ENCODE measurements around the gene LBHD1. TPM values are rescaled to one million over a fixed set of nuclear protein-coding genes. Genes with fewer than 3 reads are reported as not detected.

Gene LBHD1
- total and polyA plus RNA-seq, 2 of the 4 experiments (the other 2 are of a cell fraction): 1.6 to 4.0 TPM

GRCh38 chr11:62671608-62672389, at the start of gene LBHD1, which contains the start of gene UQCC3 (continued):
- no peak for TF ChIP-seq CEBPB (IDR thresholded peaks at IDR 0.05; ENCODE audit: low read depth, low read length)

- intact Hi-C loops (cut with micrococcal nuclease): no loop called here
- POLR2A ChIA-PET (ENCODE audit: unreplicated experiment): interaction anchor here (0.6 kb wide), 1 partner anchor 44 kb away, joined by 6 read pairs; no protein-coding TSS in a partner anchor
- peaks cover 18% of the 10 kb centered on the region for H4K20me1 ChIP-seq (ENCODE audit: insufficient read depth, low read length)
- TF ChIP-seq POLR2A (IDR thresholded peaks at IDR 0.05; ENCODE audit: low read depth, low read length) (no peak), RCOR1 (IDR thresholded peaks at IDR 0.05; ENCODE audit: insufficient replicate concordance, low read length) (no peak), MXI1 (IDR thresholded peaks at IDR 0.05; ENCODE audit: borderline replicate concordance, low read depth, low read length) (no peak), CHD1 (IDR thresholded peaks at IDR 0.05; ENCODE audit: low read depth, low read length) (no peak), SMC3 (IDR thresholded peaks at IDR 0.05; ENCODE audit: low read depth, low read length) (no peak), USF2 (IDR thresholded peaks at IDR 0.05; ENCODE audit: low read depth, low read length) (no peak), NFE2L2 (IDR thresholded peaks at IDR 0.05; ENCODE audit: low read depth, low read length) (no peak), MAZ (IDR thresholded peaks at IDR 0.05; ENCODE audit: borderline replicate concordance, low read depth, low read length) (no peak), BHLHE40 (IDR thresholded peaks at IDR 0.05; ENCODE audit: low read depth, low read length) (no peak), RAD21 (IDR thresholded peaks at IDR 0.05; ENCODE audit: low read length) (no peak), RFX5 (IDR thresholded peaks at IDR 0.05; ENCODE audit: low read depth, low read length) (no peak), MAFK (IDR thresholded peaks at IDR 0.05; ENCODE audit: low read depth, low read length) (no peak), ELK1 (IDR thresholded peaks at IDR 0.05; ENCODE audit: borderline replicate concordance, low read depth, low read length) (no peak)
Measured at GRCh38 chr11:62719302-62719978, 47.4 kb upstream of the LBHD1 start.

More at GRCh38 chr11:62719302-62719978, 47.4 kb upstream of the LBHD1 start:
- H3K9me3 ChIP-seq (ENCODE audit: control insufficient read depth, insufficient read depth, low read length): no peaks in the 10 kb centered on the region
- H3K79me1 ChIP-seq (ENCODE audit: low read depth in 1 of 2, low read length in 2 of 2): peaks cover 46 to 71% of the 10 kb centered on the region in 2 experiments
- H3K9ac ChIP-seq (ENCODE audit: low read depth, low read length): no peak overlapping the region
- H2BK20ac ChIP-seq (ENCODE audit: low read depth, low read length): no peak overlapping the region
- H3K9me1 ChIP-seq (ENCODE audit: insufficient read depth, low read length): peaks cover 8% of the 10 kb centered on the region; the same call in 1 of the 2 replicates
- dilution Hi-C loops (cut with HindIII; ENCODE audit: low sequenced_read_pairs, unreplicated experiment): no loop called here
- peak; percentile 25 for DNase-seq
- H3K27ac ChIP-seq (ENCODE audit: insufficient read depth, low read length): no peak overlapping the region
- no peak overlapping the region for H4K8ac ChIP-seq (ENCODE audit: low read depth in 2 of 2, low read length in 2 of 2)
- H3K4ac ChIP-seq (ENCODE audit: low read depth, low read length): no peak overlapping the region
- H3K27me3 ChIP-seq (ENCODE audit: control insufficient read depth, insufficient read depth, low read length): no peaks in the 10 kb centered on the region
- no peak overlapping the region for H2BK120ac ChIP-seq (ENCODE audit: low read depth, low read length)
- H3K36me3 ChIP-seq (ENCODE audit: control insufficient read depth, insufficient read depth, low read length): peaks cover 76% of the 10 kb centered on the region
- in situ Hi-C loops (cut with MboI; ENCODE audit: low sequenced_read_pairs): no loop called here
- no peak overlapping the region for H2BK5ac ChIP-seq (ENCODE audit: low read depth, low read length, poor library complexity, severe bottlenecking)
- 100% methylated on average over 1 of the region's 2 CpGs; no CpG with 5 or more reads in 1 of the 2 experiments for WGBS, 2 experiments (ENCODE audit: extremely low coverage in 2 of 2, insufficient read length in 1 of 2)
- no peak overlapping the region for H4K5ac ChIP-seq (ENCODE audit: low read depth, low read length)
- H2AK5ac ChIP-seq (ENCODE audit: low read depth, low read length): no peak overlapping the region
- H3K4me3 ChIP-seq (ENCODE audit: insufficient read depth, low read depth, low read length): no peak overlapping the region
- H3K23ac ChIP-seq (ENCODE audit: low read depth, low read length): no peak overlapping the region
- peaks cover 4% of the 10 kb centered on the region; the same call in 1 of the 2 replicates for H3K4me1 ChIP-seq (ENCODE audit: control insufficient read depth, insufficient read depth, low read length)
- ATAC-seq (ENCODE audit: low read depth): 0 out of 2 replicates have a peak, but pooled peaks have one; percentile 10
- H3K4me2 ChIP-seq (ENCODE audit: low read depth, low read length): no peak overlapping the region
- no TSS peak for BruUV-seq (replicated peaks)
- H2AK9ac ChIP-seq (replicated peaks; ENCODE audit: low read depth, low read length, poor library complexity): no peak overlapping the region
- H3K14ac ChIP-seq (replicated peaks; ENCODE audit: low read depth, low read length): no peak overlapping the region
- H2BK15ac ChIP-seq (ENCODE audit: low read depth, low read length): no peak overlapping the region
- no peak overlapping the region for H3K56ac ChIP-seq (ENCODE audit: extremely low read depth, insufficient read depth, low read length)
- CTCF ChIA-PET: no interaction called here
- H2AFZ ChIP-seq (replicated peaks; ENCODE audit: low read length, poor library complexity): no peak overlapping the region
- H3K18ac ChIP-seq (ENCODE audit: low read depth, low read length): no peak overlapping the region
- H4K91ac ChIP-seq (ENCODE audit: insufficient read depth, low read depth, low read length): no peak overlapping the region
